NCI-H1092 treated with DMSO at 0.1 percent for 48 hours (cell line): ENCODE data around the gene ABT1.

Experiments
- DNase-seq: peaks from one replicate; lab custom pipeline; 2025; lab: John Stamatoyannopoulos, UW

Gene ABT1

GRCh38 chr6:26575494-26575939, 21.2 kb upstream of the ABT1 start:
- DNase-seq, result no peak

- DNase-seq, result no peak
Observed at GRCh38 chr6:26576407-26576843, 20.3 kb upstream of the ABT1 start.

GRCh38 chr6:26576929-26577719, 19.6 kb upstream of the ABT1 start:
- DNase-seq, result no peak

GRCh38 chr6:26577720-26578072, 19.1 kb upstream of the ABT1 start:
- DNase-seq, result no peak

GRCh38 chr6:26578279-26578678, 18.5 kb upstream of the ABT1 start:
- DNase-seq, result no peak

- DNase-seq, result no peak
Observed at GRCh38 chr6:26578741-26579140, 18.0 kb upstream of the ABT1 start.

- no peak for DNase-seq
Observed at GRCh38 chr6:26581164-26581915, 15.4 kb upstream of the ABT1 start.

GRCh38 chr6:26588965-26589364, 7.8 kb upstream of the ABT1 start:
- no peak for DNase-seq

GRCh38 chr6:26592649-26593048, 4.1 kb upstream of the ABT1 start:
- DNase-seq, result no peak

- DNase-seq, result no peak
Observed at GRCh38 chr6:26593278-26594130, 3.2 kb upstream of the ABT1 start.

- no peak for DNase-seq
Observed at GRCh38 chr6:26594131-26594498, 2.6 kb upstream of the ABT1 start.

- DNase-seq, result no peak
Observed at GRCh38 chr6:26594730-26595632, 1.8 kb upstream of the ABT1 start.

GRCh38 chr6:26595669-26596269, 984 bp upstream of the ABT1 start:
- peak; percentile 78 for DNase-seq

GRCh38 chr6:26597389-26597766, 625 bp downstream of the ABT1 start:
- DNase-seq, result no peak

- DNase-seq, result no peak
Observed at GRCh38 chr6:26597821-26598220, 1.1 kb downstream of the ABT1 start.

- DNase-seq, result no peak
Observed at GRCh38 chr6:26598267-26598666, 1.5 kb downstream of the ABT1 start.

- DNase-seq, result no peak
Observed at GRCh38 chr6:26599134-26599533, 2.4 kb downstream of the ABT1 start.

GRCh38 chr6:26599591-26599990, 2.8 kb downstream of the ABT1 start:
- DNase-seq, result no peak

- no peak for DNase-seq
Observed at GRCh38 chr6:26600759-26601158, 4.0 kb downstream of the ABT1 start.

- DNase-seq, result no peak
Observed at GRCh38 chr6:26602262-26602661, 5.5 kb downstream of the ABT1 start.

- DNase-seq, result no peak
Observed at GRCh38 chr6:26604026-26604425, 7.3 kb downstream of the ABT1 start.
